Measurements from ENCODE around the gene PPFIA1.
"Not testable (repeated sequence)": the region's sequence is repeated elsewhere in the genome, so short reads cannot be mapped to it uniquely, and the experiment has no call there.

Gene PPFIA1

GRCh38 chr11:70397336-70397982, 127.0 kb downstream of the PPFIA1 start:
- DNase-seq = no peak

- peak; percentile 87 for DNase-seq
Observed at GRCh38 chr11:70397983-70398833, 127.7 kb downstream of the PPFIA1 start, which contains the start of gene CTTN. TSS of gene CTTN (plus strand) at chr11:70398529. CDS start at chr11:70407298, 8,769 bp downstream.

- DNase-seq = no peak
Observed at GRCh38 chr11:70398834-70399680, 128.6 kb downstream of the PPFIA1 start.

GRCh38 chr11:70399681-70400112, 129.2 kb downstream of the PPFIA1 start:
- DNase-seq = peak; percentile 95

GRCh38 chr11:70400643-70401042, 130.2 kb downstream of the PPFIA1 start:
- no peak for DNase-seq

GRCh38 chr11:70402016-70402415, 131.5 kb downstream of the PPFIA1 start:
- no peak for DNase-seq

- no peak for DNase-seq
Observed at GRCh38 chr11:70402685-70403084, 132.2 kb downstream of the PPFIA1 start.

GRCh38 chr11:70404244-70404643, 133.8 kb downstream of the PPFIA1 start:
- no peak for DNase-seq

- no peak for DNase-seq
Observed at GRCh38 chr11:70405679-70406395, 135.3 kb downstream of the PPFIA1 start.

- no peak for DNase-seq
Observed at GRCh38 chr11:70407121-70407520, 136.6 kb downstream of the PPFIA1 start.

- no peak for DNase-seq
Observed at GRCh38 chr11:70407814-70408213, 137.3 kb downstream of the PPFIA1 start.

GRCh38 chr11:70408326-70408725, 137.8 kb downstream of the PPFIA1 start:
- not testable (repeated sequence) for DNase-seq

- no peak for DNase-seq
Observed at GRCh38 chr11:70409437-70409836, 138.9 kb downstream of the PPFIA1 start.

GRCh38 chr11:70409871-70410270, 139.4 kb downstream of the PPFIA1 start:
- DNase-seq = no peak

- DNase-seq = no peak
Observed at GRCh38 chr11:70410276-70411205, 140.1 kb downstream of the PPFIA1 start.

GRCh38 chr11:70411713-70412452, 141.4 kb downstream of the PPFIA1 start:
- DNase-seq = no peak

GRCh38 chr11:70413151-70413550, 142.7 kb downstream of the PPFIA1 start:
- DNase-seq = no peak

- no peak for DNase-seq
Observed at GRCh38 chr11:70414341-70415100, 144.0 kb downstream of the PPFIA1 start.

GRCh38 chr11:70415191-70415590, 144.7 kb downstream of the PPFIA1 start:
- DNase-seq = peak; percentile 87
